ENCODE measurements around the gene BCAS1. TPM values are rescaled to one million over a fixed set of nuclear protein-coding genes. Genes with fewer than 3 reads are reported as not detected.

Gene BCAS1
- total and polyA plus RNA-seq, 2 donors (not counting 3 experiments of a cell fraction or from before 2014, with no cell fraction given), result not detected

DNA sequence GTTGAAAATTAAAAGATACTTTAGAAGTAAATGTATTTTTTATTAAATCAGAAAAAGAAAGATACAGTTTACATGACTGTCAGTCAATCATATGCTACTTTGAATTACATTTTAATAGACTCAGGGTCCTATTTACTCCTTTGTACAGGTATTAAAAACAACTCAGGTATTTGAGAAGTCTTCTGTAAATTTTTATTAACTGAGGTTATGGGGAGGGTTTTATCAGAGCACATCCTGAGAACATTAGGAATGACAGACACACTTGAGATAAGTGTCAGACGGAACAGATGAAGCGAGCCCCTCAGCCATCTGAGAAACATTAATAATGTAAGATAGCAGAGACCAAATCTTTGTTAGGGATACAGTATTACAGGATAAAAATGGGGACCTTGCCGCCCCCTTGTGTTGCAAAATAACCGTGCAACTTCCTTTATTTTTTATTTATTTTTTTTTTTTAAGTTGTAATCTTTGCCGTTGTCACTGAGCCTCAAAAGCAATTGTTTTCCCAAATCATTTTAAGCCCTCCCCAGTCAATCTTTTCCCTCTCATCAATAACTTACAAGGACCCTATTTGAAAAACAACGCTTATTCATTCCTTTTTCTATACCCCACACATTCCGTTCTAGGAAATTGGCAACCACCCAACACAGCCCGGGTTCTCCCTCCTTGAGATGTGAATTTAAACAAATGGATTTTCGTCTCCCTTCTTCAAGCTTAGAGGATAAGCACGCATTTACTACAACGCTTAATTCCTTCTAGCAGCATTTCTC, 126.7 kb downstream of the BCAS1 start:
- POLR2A ChIA-PET, result no interaction called here
- FAIRE-seq (no peak), DNase-seq (ENCODE audit: low read depth, low spot score) (peak; percentile 64)
- Histone ChIP-seq H3K27ac (ENCODE audit: insufficient read depth, low read depth, low read length) (no peak overlapping the region), H2AFZ (ENCODE audit: low read depth, low read length) (peak overlapping the region; percentile 81), H3K4me2 (ENCODE audit: insufficient read depth, low read length) (peak overlapping the region; percentile 89), H3K79me2 (ENCODE audit: control insufficient read depth, insufficient read depth, low read length) (no peaks in the 10 kb centered on the region), H4K20me1 (replicated peaks; ENCODE audit: control insufficient read depth, extremely low read depth, insufficient read depth, low read length) (no peaks in the 10 kb centered on the region), H3K9me3 (replicated peaks; ENCODE audit: control insufficient read depth, insufficient read depth, low read length) (no peaks in the 10 kb centered on the region), H3K9ac (replicated peaks; ENCODE audit: extremely low read depth, insufficient read depth, low read length) (peak overlapping the region; percentile 76), H3K4me3 (replicated peaks in 1 of 3; ENCODE audit: insufficient read depth in 1 of 3, low read depth in 1 of 3, low read length in 3 of 3) (peak overlapping the region in 2 of 3 experiments; percentile 22 to 60), H3K36me3 (ENCODE audit: control insufficient read depth in 2 of 2, extremely low read depth in 1 of 2, insufficient read depth in 2 of 2, low read length in 2 of 2) (no peaks in the 10 kb centered on the region), H3K27me3 (ENCODE audit: control insufficient read depth in 2 of 2, insufficient read depth in 2 of 2, low read length in 2 of 2) (no peaks in the 10 kb centered on the region), H3K4me1 (ENCODE audit: control insufficient read depth, extremely low read depth, insufficient read depth, low read length) (peaks cover 24% of the 10 kb centered on the region), H3K9me1 (replicated peaks; ENCODE audit: control insufficient read depth, extremely low read depth, insufficient read depth, low read length) (no peaks in the 10 kb centered on the region)
- CTCF ChIA-PET, result interaction anchor here (1.0 kb wide), 1 partner anchor 364 kb away, joined by 4 read pairs; no protein-coding TSS in a partner anchor
- intact Hi-C loops (cut with micrococcal nuclease) (loop anchor here (1.0 to 10.0 kb wide), 4 partner anchors 119 to 1631 kb away; no protein-coding TSS in a partner anchor), dilution Hi-C loops (cut with MboI; ENCODE audit: extremely low pct_ligation_motif_present, low sequenced_read_pairs) (loop anchor here (25.0 kb wide), 1 partner anchor 356 kb away; the partner anchor contains the start of gene ZNF217)
- no TSS peak for BruUV-seq (replicated peaks)
- TF ChIP-seq, protein P1, sequence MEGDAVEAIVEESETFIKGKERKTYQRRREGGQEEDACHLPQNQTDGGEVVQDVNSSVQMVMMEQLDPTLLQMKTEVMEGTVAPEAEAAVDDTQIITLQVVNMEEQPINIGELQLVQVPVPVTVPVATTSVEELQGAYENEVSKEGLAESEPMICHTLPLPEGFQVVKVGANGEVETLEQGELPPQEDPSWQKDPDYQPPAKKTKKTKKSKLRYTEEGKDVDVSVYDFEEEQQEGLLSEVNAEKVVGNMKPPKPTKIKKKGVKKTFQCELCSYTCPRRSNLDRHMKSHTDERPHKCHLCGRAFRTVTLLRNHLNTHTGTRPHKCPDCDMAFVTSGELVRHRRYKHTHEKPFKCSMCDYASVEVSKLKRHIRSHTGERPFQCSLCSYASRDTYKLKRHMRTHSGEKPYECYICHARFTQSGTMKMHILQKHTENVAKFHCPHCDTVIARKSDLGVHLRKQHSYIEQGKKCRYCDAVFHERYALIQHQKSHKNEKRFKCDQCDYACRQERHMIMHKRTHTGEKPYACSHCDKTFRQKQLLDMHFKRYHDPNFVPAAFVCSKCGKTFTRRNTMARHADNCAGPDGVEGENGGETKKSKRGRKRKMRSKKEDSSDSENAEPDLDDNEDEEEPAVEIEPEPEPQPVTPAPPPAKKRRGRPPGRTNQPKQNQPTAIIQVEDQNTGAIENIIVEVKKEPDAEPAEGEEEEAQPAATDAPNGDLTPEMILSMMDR (IDR thresholded peaks at IDR 0.05; ENCODE audit: extremely low read depth in 1 of 2, insufficient read depth in 1 of 2, low read depth in 1 of 2, low read length in 2 of 2), result peak; percentile 39 to 47
- TF ChIP-seq, protein P2, sequence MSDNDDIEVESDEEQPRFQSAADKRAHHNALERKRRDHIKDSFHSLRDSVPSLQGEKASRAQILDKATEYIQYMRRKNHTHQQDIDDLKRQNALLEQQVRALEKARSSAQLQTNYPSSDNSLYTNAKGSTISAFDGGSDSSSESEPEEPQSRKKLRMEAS (IDR thresholded peaks at IDR 0.05; ENCODE audit: insufficient read depth, insufficient read length), result no peak
- TF ChIP-seq JUN (IDR thresholded peaks at IDR 0.05; ENCODE audit: borderline replicate concordance, insufficient read depth, insufficient read length, low read depth), result no peak
